GM18520 (cell line): Measurements from ENCODE around the gene CDCA4.

Experiments used
- ATAC-seq: cut with Tn5 transposase; IDR thresholded peaks from one replicate; pipeline ENCODE4 v1.9.1; 2021; ENCODE audit not compliant: unreplicated experiment

Gene CDCA4

DNA sequence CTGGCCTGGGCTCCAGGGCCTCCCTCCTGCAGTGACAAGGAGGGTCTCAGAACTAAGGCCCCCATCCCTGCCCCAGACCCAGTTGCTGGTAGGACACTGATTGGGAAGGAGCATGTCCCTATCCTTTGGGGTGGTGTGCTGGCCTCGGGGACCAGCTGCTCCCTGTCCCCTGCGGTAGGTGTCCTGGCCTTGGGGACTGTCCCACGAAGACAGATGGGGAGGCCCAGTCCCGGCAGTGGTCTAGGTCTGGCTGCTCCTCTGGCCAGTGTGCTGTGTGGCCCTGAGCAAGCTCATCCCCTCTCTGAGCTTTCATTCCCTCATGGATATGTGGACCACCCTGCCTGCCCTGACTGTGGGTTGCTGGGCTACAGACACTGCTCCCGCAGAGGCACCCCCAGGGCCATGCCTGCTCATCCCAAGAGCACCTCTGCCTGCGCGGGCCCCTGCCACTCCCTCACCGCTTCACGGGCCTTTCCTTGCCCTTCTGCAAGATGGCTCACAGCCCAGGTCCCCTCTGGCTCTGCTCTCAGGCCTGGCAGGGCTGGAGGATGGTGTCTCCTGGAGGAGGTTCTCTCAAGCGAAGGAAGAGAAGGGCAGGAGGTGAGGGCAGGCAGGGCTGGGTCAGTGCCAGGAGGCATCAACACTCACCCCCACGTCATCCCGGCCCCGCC, 55.2 kb downstream of the CDCA4 start:
- ATAC-seq = no peak

DNA sequence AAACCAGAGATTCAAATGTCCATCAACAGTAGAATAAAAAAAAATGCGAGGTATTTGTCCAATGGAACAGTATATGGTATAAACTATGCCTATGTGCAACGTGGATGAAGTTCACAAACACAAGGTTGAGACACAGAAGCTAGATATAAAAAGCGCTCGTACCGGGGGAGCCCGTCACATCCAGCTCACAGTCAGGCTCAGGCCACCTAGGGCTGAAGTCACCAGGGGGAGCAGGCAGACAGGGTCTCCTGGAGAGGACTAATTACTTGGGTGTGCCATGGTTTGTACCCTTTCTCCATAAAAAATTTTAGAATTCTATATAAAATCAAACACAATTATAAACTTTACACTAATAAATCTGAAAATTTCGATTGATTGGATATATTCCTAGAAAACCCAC, 56.3 kb downstream of the CDCA4 start:
- no peak for ATAC-seq
